Lower lobe of right lung (tissue), 2 donors: Measurements from ENCODE around the gene DCAF5. TPM values are rescaled to one million over a fixed set of nuclear protein-coding genes. Genes with fewer than 3 reads are reported as not detected.
A peak's percentile ranks its signal among the peaks of the same experiment; 100 is the strongest.

ENCODE experiments used
- ATAC-seq, 2 donors: fragments of 200-7000 bp; cut with Tn5 transposase; one replicate each; pipeline ENCODE4 v1.9.1; 2020 to 2022; ENCODE audit warnings: mild to moderate bottlenecking in 2 of 2, moderate library complexity in 2 of 2
- DNase-seq: peaks from one replicate; pipeline ENCODE4 v3.0.0-alpha.2; 2020
- H3K27ac ChIP-seq: fragments of 200-600 bp; one replicate; pipeline ENCODE4 v1.8.0; 2022
- H3K27me3 ChIP-seq: fragments of 200-600 bp; one replicate; pipeline ENCODE4 v1.8.0; 2022; ENCODE audit warnings: low read depth
- H3K36me3 ChIP-seq: fragments of 200-600 bp; one replicate; pipeline ENCODE4 v1.8.0; 2022; ENCODE audit warnings: mild to moderate bottlenecking
- H3K4me1 ChIP-seq: fragments of 200-600 bp; one replicate; pipeline ENCODE4 v1.8.0; 2022
- H3K4me3 ChIP-seq: fragments of 200-600 bp; one replicate; pipeline ENCODE4 v1.8.0; 2022; ENCODE audit warnings: mild to moderate bottlenecking
- H3K9me3 ChIP-seq: fragments of 200-600 bp; one replicate; pipeline ENCODE4 v1.8.0; 2022
- CTCF ChIP-seq: fragments of 200-600 bp; IDR thresholded peaks from one replicate; pipeline ENCODE4 v1.8.0; 2022; ENCODE audit warnings: antibody characterized with exemption, mild to moderate bottlenecking
- intact Hi-C: fragments of 100-400 bp; cut with DNase I; formaldehyde crosslinking; loops from one replicate; pipeline ENCODE4 v1.11.0; 2022
- total RNA-seq: library from RNA; stranded (reverse); fragmentation: NEBNext Ultra II Directional; extraction: Animal tissue kit (Norgen Biotek cat#: 25700); gene quantifications from one replicate; pipeline ENCODE4 v1.2.1, GENCODE V29; 2021
- donor health status: DM: no; HTN: yes; CAD: no; lungs with severe emphysema.

Gene DCAF5
- total RNA-seq, 1 donor from 2014 or later: 54.5 TPM

DNA sequence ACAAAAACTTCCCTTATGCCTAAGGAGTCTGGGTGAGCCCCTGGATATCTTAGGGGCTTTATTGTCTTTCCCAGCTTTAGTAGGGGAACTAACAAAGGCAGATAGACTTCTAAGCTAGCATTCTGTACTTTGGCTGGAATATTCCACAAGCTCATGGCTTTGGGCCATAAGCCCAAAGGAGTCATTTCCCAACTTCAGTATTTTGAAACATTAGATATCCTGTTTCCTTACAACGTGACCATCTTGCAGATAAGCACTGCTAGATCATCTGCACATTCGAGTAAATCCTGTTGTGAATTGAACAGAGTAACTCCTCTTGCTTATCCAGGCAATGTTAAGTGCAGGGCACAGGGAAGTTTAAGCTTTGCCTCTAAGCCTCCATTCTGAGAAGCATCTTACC lies 103.2 kb downstream of the DCAF5 start:
- peaks cover 20% of the 10 kb centered on the region for H3K36me3 ChIP-seq
- no peaks in the 10 kb centered on the region for H3K27me3 ChIP-seq
- H3K4me1 ChIP-seq: peaks cover 87% of the 10 kb centered on the region
- no peak overlapping the region for H3K4me3 ChIP-seq
- peak; percentile 39 to 49 for ATAC-seq
- H3K27ac ChIP-seq: peak overlapping the region; percentile 74
- no peak for DNase-seq
- TF ChIP-seq CTCF: no peak
- no peaks in the 10 kb centered on the region for H3K9me3 ChIP-seq
- intact Hi-C loops: no loop called here

- intact Hi-C loops: no loop called here
- no peak overlapping the region for H3K27ac ChIP-seq
- no peak overlapping the region for H3K4me3 ChIP-seq
- DNase-seq: no peak
- H3K9me3 ChIP-seq: no peaks in the 10 kb centered on the region
- peaks cover 8% of the 10 kb centered on the region for H3K36me3 ChIP-seq
- ATAC-seq: no peak
- H3K27me3 ChIP-seq: no peaks in the 10 kb centered on the region
- no peak for TF ChIP-seq CTCF
- peaks cover 99% of the 10 kb centered on the region for H3K4me1 ChIP-seq
These were observed 104.5 kb downstream of the DCAF5 start for GRCh38 chr14:69048456-69048855.

- no peaks in the 10 kb centered on the region for H3K36me3 ChIP-seq
- DNase-seq (no peak), ATAC-seq (no peak)
- no peak overlapping the region for H3K4me3 ChIP-seq
- no peaks in the 10 kb centered on the region for H3K27me3 ChIP-seq
- H3K4me1 ChIP-seq: peaks cover 96% of the 10 kb centered on the region
- intact Hi-C loops: no loop called here
- no peaks in the 10 kb centered on the region for H3K9me3 ChIP-seq
- TF ChIP-seq CTCF: no peak
- peak overlapping the region; percentile 8 for H3K27ac ChIP-seq
These were observed 105.7 kb downstream of the DCAF5 start for GRCh38 chr14:69047255-69047654.

DNA sequence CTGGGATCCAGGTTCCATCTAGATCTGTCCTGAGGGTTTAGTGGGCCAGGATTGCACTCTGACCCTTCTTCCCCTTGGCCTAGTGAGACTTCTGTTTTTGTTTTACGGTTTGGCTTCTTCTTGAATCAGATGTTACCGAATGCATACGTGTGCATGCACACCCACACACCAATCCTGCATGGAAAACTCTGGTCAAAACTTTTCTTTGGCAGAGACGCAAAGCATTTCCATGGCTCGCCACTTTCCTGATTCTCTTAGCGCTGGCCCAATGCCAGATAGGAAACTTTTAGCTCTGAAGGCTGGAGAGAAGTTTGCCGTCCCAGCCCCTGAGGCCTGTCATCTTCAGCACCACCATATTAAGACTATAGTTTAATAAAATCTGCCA lies 106.5 kb downstream of the DCAF5 start:
- H3K36me3 ChIP-seq: no peaks in the 10 kb centered on the region
- intact Hi-C loops: no loop called here
- no peak overlapping the region for H3K4me3 ChIP-seq
- no peaks in the 10 kb centered on the region for H3K9me3 ChIP-seq
- DNase-seq: no peak
- no peaks in the 10 kb centered on the region for H3K27me3 ChIP-seq
- peaks cover 88% of the 10 kb centered on the region for H3K4me1 ChIP-seq
- TF ChIP-seq CTCF: no peak
- ATAC-seq: no peak
- H3K27ac ChIP-seq: peak overlapping the region; percentile 51

DNA sequence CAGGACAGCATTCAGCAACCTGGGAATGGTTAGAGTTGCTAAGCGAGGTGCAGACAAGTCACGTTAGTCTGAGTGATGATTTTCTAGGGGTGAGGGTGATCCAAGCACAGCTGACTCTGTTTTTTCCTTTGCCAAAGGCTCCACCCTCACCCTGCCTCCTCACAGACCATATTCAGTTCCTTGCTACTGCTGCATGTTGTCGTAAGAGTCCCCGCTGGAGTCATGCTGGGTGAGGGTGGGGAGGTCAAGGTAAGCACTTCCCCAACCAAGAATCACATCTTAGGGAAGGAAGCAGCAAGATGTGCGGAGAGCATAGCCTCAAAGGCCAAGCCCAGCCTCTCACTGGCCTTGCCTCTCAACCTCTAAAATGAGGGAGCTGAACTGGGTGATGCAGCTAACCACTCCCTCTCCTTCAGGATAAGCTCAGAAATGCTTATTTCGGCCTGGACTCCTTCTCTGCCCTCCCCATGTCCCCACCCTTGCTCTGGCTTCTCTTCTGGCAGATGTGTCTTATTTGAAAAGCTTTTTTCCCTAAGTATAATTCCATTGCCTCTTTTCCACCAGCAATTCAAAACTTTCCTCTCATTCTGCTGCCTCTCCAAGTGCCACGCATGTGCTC lies 107.0 kb downstream of the DCAF5 start:
- peak; percentile 13 to 24 for ATAC-seq
- no peak for DNase-seq
- H3K27me3 ChIP-seq: no peaks in the 10 kb centered on the region
- H3K27ac ChIP-seq: peak overlapping the region; percentile 51
- H3K36me3 ChIP-seq: no peaks in the 10 kb centered on the region
- TF ChIP-seq CTCF: no peak
- peaks cover 83% of the 10 kb centered on the region for H3K4me1 ChIP-seq
- H3K4me3 ChIP-seq: no peak overlapping the region
- intact Hi-C loops: no loop called here
- no peaks in the 10 kb centered on the region for H3K9me3 ChIP-seq
